HG03342 (cell line): ENCODE data around the gene AOX1.
"Not testable (repeated sequence)": the region's sequence is repeated elsewhere in the genome, so short reads cannot be mapped to it uniquely, and the experiment has no call there.

ENCODE experiments used
- ATAC-seq: cut with Tn5 transposase; IDR thresholded peaks from one replicate; pipeline ENCODE4 v1.9.1; 2021; ENCODE audit warnings: mild to moderate bottlenecking, moderate library complexity; ENCODE audit not compliant: unreplicated experiment

Gene AOX1

GRCh38 chr2:200664770-200665494 lies 79.1 kb downstream of the AOX1 start:
- no peak for ATAC-seq

- ATAC-seq: no peak
Measured at GRCh38 chr2:200665626-200666453, 80.0 kb downstream of the AOX1 start.

- no peak for ATAC-seq
Measured at GRCh38 chr2:200667413-200667812, 81.6 kb downstream of the AOX1 start.

GRCh38 chr2:200668478-200668877 lies 82.7 kb downstream of the AOX1 start:
- no peak for ATAC-seq

- no peak for ATAC-seq
Measured at GRCh38 chr2:200669308-200669707, 83.5 kb downstream of the AOX1 start.

GRCh38 chr2:200670313-200670712 lies 84.5 kb downstream of the AOX1 start:
- no peak for ATAC-seq

- ATAC-seq: no peak
Measured at GRCh38 chr2:200670751-200671150, 84.9 kb downstream of the AOX1 start.

GRCh38 chr2:200673191-200673590 lies 87.4 kb downstream of the AOX1 start:
- ATAC-seq: no peak

- no peak for ATAC-seq
Measured at GRCh38 chr2:200674837-200675236, 89.0 kb downstream of the AOX1 start.

GRCh38 chr2:200677171-200677570 lies 91.4 kb downstream of the AOX1 start:
- ATAC-seq: no peak

GRCh38 chr2:200677721-200678532 lies 92.1 kb downstream of the AOX1 start:
- ATAC-seq: no peak

GRCh38 chr2:200679127-200679526 lies 93.3 kb downstream of the AOX1 start:
- ATAC-seq: no peak

GRCh38 chr2:200679535-200679934 lies 93.7 kb downstream of the AOX1 start:
- ATAC-seq: no peak

- ATAC-seq: no peak
Measured at GRCh38 chr2:200681697-200682096, 95.9 kb downstream of the AOX1 start.

GRCh38 chr2:200682407-200682806 lies 96.6 kb downstream of the AOX1 start:
- ATAC-seq: not testable (repeated sequence)

GRCh38 chr2:200687922-200688920 lies 102.4 kb downstream of the AOX1 start:
- ATAC-seq: no peak

GRCh38 chr2:200689115-200689514 lies 103.3 kb downstream of the AOX1 start:
- ATAC-seq: no peak

- no peak for ATAC-seq
Measured at GRCh38 chr2:200693836-200694470, 108.1 kb downstream of the AOX1 start.

- ATAC-seq: no peak
Measured at GRCh38 chr2:200695191-200695590, 109.4 kb downstream of the AOX1 start.

- ATAC-seq: no peak
Measured at GRCh38 chr2:200695601-200696000, 109.8 kb downstream of the AOX1 start.
